ENCODE results near the gene CLDN25. TPM values are rescaled to one million over a fixed set of nuclear protein-coding genes. Genes with fewer than 3 reads are reported as not detected.

The CLDN25 gene
- total RNA-seq, 1 donor from 2014 or later, result not detected

GRCh38 chr11:113817626-113818025 is 38.0 kb downstream of the CLDN25 start:
- H3K36me3 Mint-ChIP-seq (ENCODE audit: low read depth), result peaks cover 77% of the 10 kb centered on the region
- intact Hi-C loops (cut with micrococcal nuclease), result no loop called here
- no peaks in the 10 kb centered on the region for H3K27me3 Mint-ChIP-seq
- no peak overlapping the region for H3K27ac Mint-ChIP-seq
- TF ChIP-seq CTCF (IDR thresholded peaks at IDR 0.05), result no peak
- H3K4me3 Mint-ChIP-seq, result no peak overlapping the region
- ChIA-PET CTCF (no interaction called here), POLR2A (no interaction called here)
- DNase-seq, result no peak
- no peak for ATAC-seq (ENCODE audit: low read depth)
- H3K9me3 Mint-ChIP-seq, result no peaks in the 10 kb centered on the region
- no peaks in the 10 kb centered on the region for H3K4me1 Mint-ChIP-seq

- peaks cover 76% of the 10 kb centered on the region for H3K36me3 Mint-ChIP-seq (ENCODE audit: low read depth)
- H3K4me3 Mint-ChIP-seq, result no peak overlapping the region
- no peak for TF ChIP-seq CTCF (IDR thresholded peaks at IDR 0.05)
- H3K27me3 Mint-ChIP-seq, result no peaks in the 10 kb centered on the region
- intact Hi-C loops (cut with micrococcal nuclease), result no loop called here
- H3K4me1 Mint-ChIP-seq, result no peaks in the 10 kb centered on the region
- H3K27ac Mint-ChIP-seq, result no peak overlapping the region
- ChIA-PET POLR2A (no interaction called here), CTCF (no interaction called here)
- no peak for DNase-seq
- no peak for ATAC-seq (ENCODE audit: low read depth)
- H3K9me3 Mint-ChIP-seq, result no peaks in the 10 kb centered on the region
Observed at GRCh38 chr11:113818426-113818825, 38.8 kb downstream of the CLDN25 start.

DNA sequence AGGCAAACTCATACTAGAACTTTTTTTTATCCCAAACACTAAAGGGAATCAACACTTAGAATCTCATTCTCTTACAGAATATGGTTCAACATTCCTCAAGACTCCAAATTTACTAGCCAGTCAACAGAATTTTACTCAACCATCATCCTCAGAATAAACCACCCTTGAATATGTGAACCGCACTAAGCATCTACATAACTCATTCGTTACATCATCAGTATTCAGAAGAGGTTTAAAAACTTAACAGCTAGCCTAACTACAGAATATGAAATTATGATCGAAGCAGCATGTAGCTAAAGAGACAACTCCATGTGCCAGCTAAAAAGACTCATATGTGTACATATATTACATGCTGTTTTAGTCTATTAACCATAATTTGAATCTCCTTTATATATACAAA is 47.9 kb downstream of the CLDN25 start:
- no peak for TF ChIP-seq CTCF (IDR thresholded peaks at IDR 0.05)
- DNase-seq (no peak), ATAC-seq (ENCODE audit: low read depth) (no peak)
- Mint-ChIP-seq H3K27ac (no peak overlapping the region), H3K36me3 (ENCODE audit: low read depth) (peaks cover 64% of the 10 kb centered on the region), H3K4me3 (no peak overlapping the region), H3K4me1 (peaks cover 25% of the 10 kb centered on the region), H3K27me3 (no peaks in the 10 kb centered on the region), H3K9me3 (no peaks in the 10 kb centered on the region)
- ChIA-PET CTCF (interaction anchor here (0.9 kb wide), 1 partner anchor 11 kb away, joined by 3 read pairs; no protein-coding TSS in a partner anchor), POLR2A (no interaction called here)
- intact Hi-C loops (cut with micrococcal nuclease), result no loop called here

- no peak for ATAC-seq (ENCODE audit: low read depth)
- H3K4me1 Mint-ChIP-seq, result peaks cover 26% of the 10 kb centered on the region
- H3K9me3 Mint-ChIP-seq, result no peaks in the 10 kb centered on the region
- H3K36me3 Mint-ChIP-seq (ENCODE audit: low read depth), result peaks cover 61% of the 10 kb centered on the region
- ChIA-PET CTCF (interaction anchor here (0.9 kb wide), 1 partner anchor 11 kb away, joined by 3 read pairs; no protein-coding TSS in a partner anchor), POLR2A (no interaction called here)
- no peak for DNase-seq
- no peaks in the 10 kb centered on the region for H3K27me3 Mint-ChIP-seq
- H3K27ac Mint-ChIP-seq, result no peak overlapping the region
- H3K4me3 Mint-ChIP-seq, result no peak overlapping the region
- TF ChIP-seq CTCF (IDR thresholded peaks at IDR 0.05), result no peak
- intact Hi-C loops (cut with micrococcal nuclease), result no loop called here
Observed at GRCh38 chr11:113828191-113828590, 48.6 kb downstream of the CLDN25 start.

- Mint-ChIP-seq H3K9me3 (no peaks in the 10 kb centered on the region), H3K4me1 (peaks cover 28% of the 10 kb centered on the region), H3K27me3 (no peaks in the 10 kb centered on the region), H3K27ac (no peak overlapping the region), H3K36me3 (ENCODE audit: low read depth) (peaks cover 63% of the 10 kb centered on the region), H3K4me3 (no peak overlapping the region)
- DNase-seq (no peak), ATAC-seq (ENCODE audit: low read depth) (no peak)
- ChIA-PET CTCF (interaction anchor here (1.1 kb wide), 1 partner anchor 431 kb away, joined by 3 read pairs; no protein-coding TSS in a partner anchor), POLR2A (no interaction called here)
- intact Hi-C loops (cut with micrococcal nuclease), result loop anchor here (2.0 kb wide), 2 partner anchors 17 to 45 kb away; partner anchors contain the start of gene USP28
- no peak for TF ChIP-seq CTCF (IDR thresholded peaks at IDR 0.05)
Observed at GRCh38 chr11:113829751-113830150, 50.2 kb downstream of the CLDN25 start.

Other genes starting within 250 kb of the CLDN25 start
- 1.3 and 3.1 TPM in 2 replicates for gene TMPRSS5, start 73.5 kb upstream of the CLDN25 start, total RNA-seq
- gene ZW10, start 6.1 kb upstream of the CLDN25 start, total RNA-seq, result 13.8 and 15.5 TPM in 2 replicates
- 39.6 and 49.6 TPM in 2 replicates for gene USP28, start 95.8 kb downstream of the CLDN25 start, total RNA-seq
- gene HTR3B, start 125.0 kb downstream of the CLDN25 start, total RNA-seq, result 0.10 and 0.22 TPM in 2 replicates
- gene HTR3A, start 195.3 kb downstream of the CLDN25 start, total RNA-seq, result 15.3 and 15.6 TPM in 2 replicates

Data from activated B cell treated with CpG ODN at 0.5 μM for 24 hours (primary cell).